ENCODE measurements around the gene ACTN1.

DNA sequence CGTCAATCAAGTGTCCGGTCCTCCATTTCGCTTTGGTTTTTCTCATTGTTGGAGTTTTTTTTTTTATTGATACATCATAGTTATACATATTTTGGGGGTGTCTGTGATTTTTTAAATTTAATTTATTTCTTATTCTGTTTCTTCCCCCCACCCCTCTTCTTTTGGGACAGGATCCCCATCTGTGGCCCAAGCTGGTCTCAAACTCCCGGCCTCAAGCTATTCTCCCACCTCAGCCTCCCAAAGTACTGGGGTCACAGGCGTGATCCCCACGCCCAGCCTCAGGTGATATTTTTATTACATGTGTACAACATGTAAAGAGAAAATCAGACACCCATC lies 134.9 kb downstream of the ACTN1 start:
- TF ChIP-seq, protein P1, sequence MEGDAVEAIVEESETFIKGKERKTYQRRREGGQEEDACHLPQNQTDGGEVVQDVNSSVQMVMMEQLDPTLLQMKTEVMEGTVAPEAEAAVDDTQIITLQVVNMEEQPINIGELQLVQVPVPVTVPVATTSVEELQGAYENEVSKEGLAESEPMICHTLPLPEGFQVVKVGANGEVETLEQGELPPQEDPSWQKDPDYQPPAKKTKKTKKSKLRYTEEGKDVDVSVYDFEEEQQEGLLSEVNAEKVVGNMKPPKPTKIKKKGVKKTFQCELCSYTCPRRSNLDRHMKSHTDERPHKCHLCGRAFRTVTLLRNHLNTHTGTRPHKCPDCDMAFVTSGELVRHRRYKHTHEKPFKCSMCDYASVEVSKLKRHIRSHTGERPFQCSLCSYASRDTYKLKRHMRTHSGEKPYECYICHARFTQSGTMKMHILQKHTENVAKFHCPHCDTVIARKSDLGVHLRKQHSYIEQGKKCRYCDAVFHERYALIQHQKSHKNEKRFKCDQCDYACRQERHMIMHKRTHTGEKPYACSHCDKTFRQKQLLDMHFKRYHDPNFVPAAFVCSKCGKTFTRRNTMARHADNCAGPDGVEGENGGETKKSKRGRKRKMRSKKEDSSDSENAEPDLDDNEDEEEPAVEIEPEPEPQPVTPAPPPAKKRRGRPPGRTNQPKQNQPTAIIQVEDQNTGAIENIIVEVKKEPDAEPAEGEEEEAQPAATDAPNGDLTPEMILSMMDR (IDR thresholded peaks at IDR 0.05) = no peak
- no peak for TF ChIP-seq POLR2A (IDR thresholded peaks at IDR 0.05)
